Osteoblast (primary cell): ENCODE measurements around the gene TNFRSF4. TPM values are rescaled to one million over a fixed set of nuclear protein-coding genes. Genes with fewer than 3 reads are reported as not detected.
A peak's percentile ranks its signal among the peaks of the same experiment; 100 is the strongest.

ENCODE experiments used
- DNase-seq: peaks from one replicate; pipeline ENCODE4 v3.0.0; 2011; ENCODE audit warnings: low spot score, mixed read lengths; ENCODE audit not compliant: insufficient read length; ENCODE audit errors: missing footprints
- H2AFZ ChIP-seq: 2 replicates; pipeline ENCODE4 v1.6.0; 2011; ENCODE audit warnings: mild to moderate bottlenecking, low read length
- H3K27ac ChIP-seq: 2 replicates; pipeline ENCODE4 v1.5.1; 2011; ENCODE audit warnings: mild to moderate bottlenecking, low read depth, low read length, moderate library complexity
- H3K27me3 ChIP-seq: 2 replicates; pipeline ENCODE4 v1.6.0; 2012; ENCODE audit warnings: mild to moderate bottlenecking, control low read depth, inconsistent platforms, low read length, moderate library complexity; ENCODE audit not compliant: insufficient read depth
- H3K36me3 ChIP-seq: 2 replicates; pipeline ENCODE4 v1.5.1; 2011; ENCODE audit warnings: mild to moderate bottlenecking, low read length, control low read depth, moderate library complexity; ENCODE audit not compliant: insufficient read depth
- H3K4me1 ChIP-seq: 2 replicates; pipeline ENCODE4 v1.5.1; 2011; ENCODE audit warnings: mild to moderate bottlenecking, low read length, control low read depth, moderate library complexity; ENCODE audit not compliant: insufficient read depth
- H3K4me2 ChIP-seq: 2 replicates; pipeline ENCODE4 v1.6.0; 2011; ENCODE audit warnings: mild to moderate bottlenecking, low read length; ENCODE audit not compliant: insufficient read depth
- H3K4me3 ChIP-seq: fragments of 200-600 bp; sonication (generic); 3 replicates; pipeline ENCODE4 v1.5.1; 2012; ENCODE audit warnings: mild to moderate bottlenecking, low read length, inconsistent platforms; ENCODE audit not compliant: insufficient read depth
- H3K79me2 ChIP-seq: 2 replicates; pipeline ENCODE4 v1.6.0; 2012; ENCODE audit warnings: mild to moderate bottlenecking, low read length, control low read depth, inconsistent platforms; ENCODE audit not compliant: insufficient read depth
- H3K9me3 ChIP-seq: 2 replicates; pipeline ENCODE4 v1.5.1; 2011; ENCODE audit warnings: low read depth, low read length, control low read depth
- H4K20me1 ChIP-seq: 2 replicates; pipeline ENCODE4 v1.6.0; 2012; ENCODE audit warnings: mild to moderate bottlenecking, low read length, control low read depth; ENCODE audit not compliant: insufficient read depth
- total RNA-seq: library from RNA; depleted of rRNA; stranded (reverse); fragments of >200 nt; gene quantifications from 2 replicates; pipeline ENCODE4 v1.2.3, GENCODE V29; 2012
- TF ChIP-seq, protein P1 (sequence below): IDR thresholded peaks from 2 replicates; pipeline ENCODE4 v1.5.1; 2011; ENCODE audit warnings: mild to moderate bottlenecking, low read depth, low read length, moderate library complexity; ENCODE audit errors: extremely low read depth

TNFRSF4 gene
- total RNA-seq, 1 donor: under 0.01 TPM

DNA sequence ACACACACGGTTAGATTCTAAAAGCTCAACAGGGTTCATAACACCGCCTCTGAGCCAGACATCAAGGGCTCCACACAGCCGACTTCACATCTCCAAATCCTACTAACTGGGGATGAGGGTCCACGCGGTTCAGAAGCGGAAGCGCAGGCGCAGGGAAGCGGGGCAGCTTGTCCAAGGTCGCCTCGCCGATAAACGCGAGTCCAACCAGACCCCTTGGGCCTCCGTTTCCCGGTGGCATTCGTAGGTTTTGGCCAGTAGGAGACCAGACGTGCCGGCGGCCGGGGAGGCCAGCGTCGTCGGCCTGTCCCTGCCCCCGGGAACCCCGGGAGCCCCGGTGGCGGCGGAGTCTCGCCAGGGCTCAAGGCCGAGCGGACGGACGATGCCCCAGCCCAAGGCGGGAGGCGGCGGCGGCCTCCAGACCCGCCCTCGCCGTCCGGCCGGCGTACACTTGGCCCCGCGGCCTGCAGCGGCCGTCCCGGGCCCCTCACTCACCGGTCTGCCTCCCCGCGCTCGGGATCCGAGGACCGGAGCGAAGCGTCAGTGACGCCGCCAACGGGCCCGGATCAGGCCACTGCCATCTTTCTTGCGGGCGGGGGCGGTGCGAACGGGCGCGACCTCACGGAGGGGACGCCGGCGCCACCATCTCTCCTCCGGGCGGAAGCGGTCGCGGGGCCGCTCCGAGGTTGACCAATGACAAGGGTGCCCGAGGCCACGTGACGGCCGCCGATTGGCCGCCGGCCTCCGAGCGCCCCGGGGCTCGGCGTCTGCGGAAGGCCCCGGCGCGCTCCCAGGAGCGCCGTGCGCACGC lies 17.7 kb upstream of the TNFRSF4 start, which contains the start of gene SDF4:
TSS of gene SDF4 (minus strand) at position 602 of the 808 bp plus-strand sequence. CDS start 3,229 bp downstream, outside the sequence.
- Histone ChIP-seq H4K20me1 (peaks cover 36% of the 10 kb centered on the region), H3K4me2 (peak within 1 kb of the TSS; percentile 100), H3K27ac (peak within 1 kb of the TSS; percentile 80), H3K9me3 (no peaks in the 10 kb centered on the region), H3K27me3 (no peaks in the 10 kb centered on the region), H3K36me3 (peaks cover 12% of the 10 kb centered on the region), H3K79me2 (peaks cover 69% of the 10 kb centered on the region), H3K4me3 (peak within 1 kb of the TSS; percentile 91), H2AFZ (peak within 1 kb of the TSS; percentile 87), H3K4me1 (peaks cover 13% of the 10 kb centered on the region)
- TF ChIP-seq, protein P1, sequence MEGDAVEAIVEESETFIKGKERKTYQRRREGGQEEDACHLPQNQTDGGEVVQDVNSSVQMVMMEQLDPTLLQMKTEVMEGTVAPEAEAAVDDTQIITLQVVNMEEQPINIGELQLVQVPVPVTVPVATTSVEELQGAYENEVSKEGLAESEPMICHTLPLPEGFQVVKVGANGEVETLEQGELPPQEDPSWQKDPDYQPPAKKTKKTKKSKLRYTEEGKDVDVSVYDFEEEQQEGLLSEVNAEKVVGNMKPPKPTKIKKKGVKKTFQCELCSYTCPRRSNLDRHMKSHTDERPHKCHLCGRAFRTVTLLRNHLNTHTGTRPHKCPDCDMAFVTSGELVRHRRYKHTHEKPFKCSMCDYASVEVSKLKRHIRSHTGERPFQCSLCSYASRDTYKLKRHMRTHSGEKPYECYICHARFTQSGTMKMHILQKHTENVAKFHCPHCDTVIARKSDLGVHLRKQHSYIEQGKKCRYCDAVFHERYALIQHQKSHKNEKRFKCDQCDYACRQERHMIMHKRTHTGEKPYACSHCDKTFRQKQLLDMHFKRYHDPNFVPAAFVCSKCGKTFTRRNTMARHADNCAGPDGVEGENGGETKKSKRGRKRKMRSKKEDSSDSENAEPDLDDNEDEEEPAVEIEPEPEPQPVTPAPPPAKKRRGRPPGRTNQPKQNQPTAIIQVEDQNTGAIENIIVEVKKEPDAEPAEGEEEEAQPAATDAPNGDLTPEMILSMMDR: no peak
- DNase-seq: peak; percentile 100

DNA sequence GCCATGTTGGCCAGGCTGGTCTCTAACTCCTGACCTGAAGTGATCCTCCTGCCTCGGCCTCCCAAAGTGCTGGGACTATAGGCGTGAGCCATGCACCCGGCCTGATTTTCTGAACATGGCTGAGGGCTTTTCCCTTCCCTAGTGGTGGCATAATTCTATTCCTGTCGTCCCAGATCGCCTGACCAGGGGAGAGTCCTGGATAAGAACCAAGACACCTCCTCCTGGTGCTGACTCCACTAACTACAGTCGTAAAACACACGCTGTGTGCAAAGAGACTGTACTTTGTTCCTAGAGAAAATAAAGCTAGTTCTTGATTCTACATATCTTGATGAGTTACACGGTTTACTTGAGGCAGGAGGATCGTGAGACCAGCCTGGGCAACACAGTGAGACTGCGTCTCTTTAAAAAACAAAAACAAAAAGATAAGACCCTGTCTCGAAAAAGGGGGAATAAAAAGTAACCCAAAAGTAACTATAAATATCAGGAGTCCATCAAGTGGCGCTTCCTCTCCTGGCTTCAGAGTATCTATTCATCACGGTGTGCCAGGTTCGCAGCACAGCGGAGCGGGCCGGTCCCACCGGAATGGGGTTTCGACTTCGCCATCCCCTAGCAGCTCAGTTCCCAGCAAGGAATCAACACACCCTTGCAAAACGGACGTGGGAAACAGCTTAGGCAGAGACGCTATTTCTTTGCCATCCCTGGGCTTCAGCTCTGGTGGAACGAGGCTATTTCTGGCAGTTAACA lies 16.9 kb upstream of the TNFRSF4 start:
- peak overlapping the region; percentile 80 for H3K27ac ChIP-seq
- H3K27me3 ChIP-seq: no peaks in the 10 kb centered on the region
- TF ChIP-seq, protein P1: peak; percentile 49
- peaks cover 13% of the 10 kb centered on the region for H3K4me1 ChIP-seq
- H2AFZ ChIP-seq: peak overlapping the region; percentile 87
- peaks cover 12% of the 10 kb centered on the region for H3K36me3 ChIP-seq
- H3K4me3 ChIP-seq: peak overlapping the region; percentile 91
- peaks cover 44% of the 10 kb centered on the region for H4K20me1 ChIP-seq
- no peaks in the 10 kb centered on the region for H3K9me3 ChIP-seq
- DNase-seq: peak; percentile 100
- peak overlapping the region; percentile 100 for H3K4me2 ChIP-seq
- peaks cover 76% of the 10 kb centered on the region for H3K79me2 ChIP-seq

- Histone ChIP-seq H3K36me3 (peaks cover 12% of the 10 kb centered on the region), H3K27ac (no peak overlapping the region), H3K4me2 (peak overlapping the region; percentile 7), H2AFZ (no peak overlapping the region), H3K79me2 (peaks cover 87% of the 10 kb centered on the region), H4K20me1 (peaks cover 50% of the 10 kb centered on the region), H3K4me3 (no peak overlapping the region), H3K27me3 (no peaks in the 10 kb centered on the region), H3K4me1 (peaks cover 13% of the 10 kb centered on the region), H3K9me3 (no peaks in the 10 kb centered on the region)
- no peak for DNase-seq
- TF ChIP-seq, protein P1: no peak
Measured at GRCh38 chr1:1229770-1230169, 15.8 kb upstream of the TNFRSF4 start.
